Smooth muscle cell (in vitro differentiated cells): ENCODE data around the gene UTS2B. TPM values are rescaled to one million over a fixed set of nuclear protein-coding genes. Genes with fewer than 3 reads are reported as not detected.

Source experiments
- DNase-seq: peaks from one replicate; lab custom pipeline; 2025; ENCODE audit not compliant: unreplicated experiment; lab: John Stamatoyannopoulos, UW
- H2AFZ ChIP-seq: fragments of 200-600 bp; sonication (generic); 2 replicates; pipeline ENCODE4 v1.6.0; 2016; ENCODE audit warnings: antibody characterized with exemption, low read depth, mild to moderate bottlenecking
- H3F3A ChIP-seq: fragments of 200-600 bp; sonication (generic); 2 replicates; pipeline ENCODE4 v1.6.0; 2017; ENCODE audit warnings: antibody characterized with exemption, low read depth
- H3K27ac ChIP-seq: fragments of 200-600 bp; sonication (generic); 2 replicates; pipeline ENCODE4 v1.5.1; 2016; ENCODE audit warnings: low read depth, mild to moderate bottlenecking
- H3K27me3 ChIP-seq: fragments of 200-600 bp; sonication (generic); 2 replicates; pipeline ENCODE4 v1.6.1; 2016; ENCODE audit warnings: low read depth, mild to moderate bottlenecking
- H3K36me3 ChIP-seq: fragments of 200-600 bp; sonication (generic); 2 replicates; pipeline ENCODE4 v1.5.1; 2016; ENCODE audit warnings: low read depth
- H3K4me1 ChIP-seq: fragments of 200-600 bp; sonication (generic); 2 replicates; pipeline ENCODE4 v1.5.1; 2016; ENCODE audit warnings: low read depth
- H3K4me2 ChIP-seq: fragments of 200-600 bp; sonication (generic); 2 replicates; pipeline ENCODE4 v1.6.0; 2016; ENCODE audit warnings: mild to moderate bottlenecking
- H3K4me3 ChIP-seq: fragments of 200-600 bp; sonication (generic); 2 replicates; pipeline ENCODE4 v1.5.1; 2016; ENCODE audit warnings: mild to moderate bottlenecking
- H3K79me2 ChIP-seq: fragments of 200-600 bp; sonication (generic); 2 replicates; pipeline ENCODE4 v1.6.0; 2016; ENCODE audit warnings: low read depth, mild to moderate bottlenecking
- H3K9ac ChIP-seq: fragments of 200-600 bp; sonication (generic); 2 replicates; pipeline ENCODE4 v1.6.0; 2016; ENCODE audit warnings: low read depth
- H3K9me3 ChIP-seq: fragments of 200-600 bp; sonication (generic); replicated peaks from 2 replicates; pipeline ENCODE4 v1.5.1; 2016; ENCODE audit warnings: low read depth
- H4K20me1 ChIP-seq: fragments of 200-600 bp; sonication (generic); 2 replicates; pipeline ENCODE4 v1.6.0; 2016; ENCODE audit warnings: low read depth
- CTCF ChIP-seq: fragments of 200-600 bp; sonication (generic); IDR thresholded peaks from 2 replicates; pipeline ENCODE4 v1.5.1; 2017; ENCODE audit warnings: borderline replicate concordance, mild to moderate bottlenecking, antibody characterized with exemption; ENCODE audit not compliant: insufficient read depth, poor library complexity, severe bottlenecking
- WGBS: methylation state at CpG from one replicate; pipeline ENCODE4 v1.1.7; 2016; ENCODE audit warnings: low lambda C conversion rate; 5-methylcytosine and 5-hydroxymethylcytosine counted together
- polyA plus RNA-seq: library from polyadenylated mRNA; unstranded; fragments of >200 nt; fragmentation: Nextera tagmentation; extraction: Ambion mirVana; gene quantifications from 2 replicates; pipeline ENCODE4 v1.2.1, GENCODE V29; 2016
- total RNA-seq: library from RNA; depleted of rRNA; stranded (reverse); fragments of >200 nt; gene quantifications from 2 replicates; pipeline ENCODE4 v1.2.3, GENCODE V29; 2014

The UTS2B gene
- total and polyA plus RNA-seq, 2 experiments from 2014 or later = 1.1 TPM; not detected in 1

- WGBS = 85% methylated on average over 1 of the region's 1 CpG
- Histone ChIP-seq H3K27me3 (no peaks in the 10 kb centered on the region), H4K20me1 (no peaks in the 10 kb centered on the region), H3K4me2 (no peak overlapping the region), H3F3A (no peaks in the 10 kb centered on the region), H3K27ac (no peak overlapping the region), H2AFZ (no peak overlapping the region), H3K36me3 (no peaks in the 10 kb centered on the region), H3K79me2 (no peaks in the 10 kb centered on the region), H3K4me3 (no peak overlapping the region), H3K9me3 (no peaks in the 10 kb centered on the region), H3K4me1 (peaks cover 6% of the 10 kb centered on the region), H3K9ac (no peak overlapping the region)
- TF ChIP-seq CTCF = no peak
- no peak for DNase-seq
These were observed 67.7 kb downstream of the UTS2B start for GRCh38 chr3:191262650-191263049.

- Histone ChIP-seq H3K27ac (no peak overlapping the region), H3K4me3 (no peak overlapping the region), H3F3A (no peaks in the 10 kb centered on the region), H3K36me3 (no peaks in the 10 kb centered on the region), H3K27me3 (no peaks in the 10 kb centered on the region), H3K9ac (no peak overlapping the region), H3K4me1 (peaks cover 6% of the 10 kb centered on the region), H4K20me1 (no peaks in the 10 kb centered on the region), H3K79me2 (no peaks in the 10 kb centered on the region), H3K9me3 (no peaks in the 10 kb centered on the region), H3K4me2 (no peak overlapping the region), H2AFZ (no peak overlapping the region)
- no peak for TF ChIP-seq CTCF
- DNase-seq = no peak
These were observed 69.1 kb downstream of the UTS2B start for GRCh38 chr3:191261304-191261638.

- Histone ChIP-seq H3K36me3 (no peaks in the 10 kb centered on the region), H3K9ac (no peak overlapping the region), H2AFZ (no peak overlapping the region), H3K4me3 (no peak overlapping the region), H3K9me3 (no peaks in the 10 kb centered on the region), H4K20me1 (no peaks in the 10 kb centered on the region), H3F3A (no peaks in the 10 kb centered on the region), H3K4me2 (no peak overlapping the region), H3K4me1 (peaks cover 6% of the 10 kb centered on the region), H3K27me3 (no peaks in the 10 kb centered on the region), H3K27ac (no peak overlapping the region), H3K79me2 (no peaks in the 10 kb centered on the region)
- no peak for DNase-seq
- no peak for TF ChIP-seq CTCF
- WGBS = 88% methylated on average over 11 of the region's 11 CpGs
These were observed 69.7 kb downstream of the UTS2B start for GRCh38 chr3:191260431-191261303.

GRCh38 chr3:191259486-191259885 lies 70.8 kb downstream of the UTS2B start:
- no peaks in the 10 kb centered on the region for H4K20me1 ChIP-seq
- 3% methylated on average over 1 of the region's 1 CpG for WGBS
- peaks cover 5% of the 10 kb centered on the region for H3F3A ChIP-seq
- no peak for TF ChIP-seq CTCF
- H3K4me1 ChIP-seq = peaks cover 6% of the 10 kb centered on the region
- no peak overlapping the region for H3K4me2 ChIP-seq
- H3K36me3 ChIP-seq = no peaks in the 10 kb centered on the region
- H2AFZ ChIP-seq = no peak overlapping the region
- no peak overlapping the region for H3K27ac ChIP-seq
- no peak for DNase-seq
- no peak overlapping the region for H3K4me3 ChIP-seq
- no peaks in the 10 kb centered on the region for H3K27me3 ChIP-seq
- no peak overlapping the region for H3K9ac ChIP-seq
- no peaks in the 10 kb centered on the region for H3K9me3 ChIP-seq
- H3K79me2 ChIP-seq = no peaks in the 10 kb centered on the region
